ENCODE data around the gene SUMO3. TPM values are rescaled to one million over a fixed set of nuclear protein-coding genes. Genes with fewer than 3 reads are reported as not detected.

Gene SUMO3
- total and polyA plus RNA-seq, 2 donors: 49.6 to 63.7 TPM

GRCh38 chr21:44792702-44793591 lies 24.9 kb downstream of the SUMO3 start:
- Histone ChIP-seq H3K27ac (ENCODE audit: low read depth in 1 of 2, low read length in 1 of 2) (no peak overlapping the region), H3K4me3 (ENCODE audit: low read length in 2 of 2) (no peak overlapping the region), H3K36me3 (ENCODE audit: control insufficient read depth in 2 of 2, insufficient read depth in 2 of 2, low read length in 1 of 2) (peaks cover 8 to 31% of the 10 kb centered on the region in 2 donors), H3K4me1 (ENCODE audit: control insufficient read depth in 2 of 2, insufficient read depth in 2 of 2, low read length in 2 of 2) (no peaks in the 10 kb centered on the region), H3K27me3 (ENCODE audit: control insufficient read depth in 2 of 2, insufficient read depth in 1 of 2, low read length in 1 of 2) (no peaks in the 10 kb centered on the region), H3K9me3 (ENCODE audit: control insufficient read depth in 2 of 2, insufficient read depth in 1 of 2, low read length in 1 of 2) (no peaks in the 10 kb centered on the region)
- WGBS: 45% methylated on average over 10 of the region's 10 CpGs
- DNase-seq (ENCODE audit: low read depth in 6 of 9, low spot score in 9 of 9): peak in 6 of 9 donors; percentile 23 to 74 (median 52)

- no peaks in the 10 kb centered on the region for H3K27me3 ChIP-seq (ENCODE audit: control insufficient read depth in 2 of 2, insufficient read depth in 1 of 2, low read length in 1 of 2)
- peaks cover 12 to 35% of the 10 kb centered on the region in 2 donors for H3K36me3 ChIP-seq (ENCODE audit: control insufficient read depth in 2 of 2, insufficient read depth in 2 of 2, low read length in 1 of 2)
- no peak overlapping the region for H3K27ac ChIP-seq (ENCODE audit: low read depth in 1 of 2, low read length in 1 of 2)
- H3K9me3 ChIP-seq (ENCODE audit: control insufficient read depth in 2 of 2, insufficient read depth in 1 of 2, low read length in 1 of 2): no peaks in the 10 kb centered on the region
- DNase-seq (ENCODE audit: low read depth in 6 of 9, low spot score in 9 of 9): no peak
- H3K4me3 ChIP-seq (ENCODE audit: low read length in 2 of 2): no peak overlapping the region
- 96% methylated on average over 5 of the region's 5 CpGs for WGBS
- no peaks in the 10 kb centered on the region for H3K4me1 ChIP-seq (ENCODE audit: control insufficient read depth in 2 of 2, insufficient read depth in 2 of 2, low read length in 2 of 2)
These were observed 25.9 kb downstream of the SUMO3 start for GRCh38 chr21:44791993-44792392.

GRCh38 chr21:44791246-44791645 lies 26.6 kb downstream of the SUMO3 start:
- WGBS: 96% methylated on average over 5 of the region's 5 CpGs
- Histone ChIP-seq H3K9me3 (ENCODE audit: control insufficient read depth in 2 of 2, insufficient read depth in 1 of 2, low read length in 1 of 2) (no peaks in the 10 kb centered on the region), H3K27me3 (ENCODE audit: control insufficient read depth in 2 of 2, insufficient read depth in 1 of 2, low read length in 1 of 2) (no peaks in the 10 kb centered on the region), H3K36me3 (ENCODE audit: control insufficient read depth in 2 of 2, insufficient read depth in 2 of 2, low read length in 1 of 2) (peaks cover 11 to 29% of the 10 kb centered on the region in 2 donors), H3K4me1 (ENCODE audit: control insufficient read depth in 2 of 2, insufficient read depth in 2 of 2, low read length in 2 of 2) (no peaks in the 10 kb centered on the region), H3K27ac (ENCODE audit: low read depth in 1 of 2, low read length in 1 of 2) (no peak overlapping the region), H3K4me3 (ENCODE audit: low read length in 2 of 2) (no peak overlapping the region)
- DNase-seq (ENCODE audit: low read depth in 6 of 9, low spot score in 9 of 9): no peak

GRCh38 chr21:44790368-44790767 lies 27.5 kb downstream of the SUMO3 start:
- H3K9me3 ChIP-seq (ENCODE audit: control insufficient read depth in 2 of 2, insufficient read depth in 1 of 2, low read length in 1 of 2): no peaks in the 10 kb centered on the region
- H3K4me3 ChIP-seq (ENCODE audit: low read length in 2 of 2): no peak overlapping the region
- 94% methylated on average over 3 of the region's 3 CpGs for WGBS
- peaks cover 18 to 25% of the 10 kb centered on the region in 2 donors for H3K36me3 ChIP-seq (ENCODE audit: control insufficient read depth in 2 of 2, insufficient read depth in 2 of 2, low read length in 1 of 2)
- no peak for DNase-seq (ENCODE audit: low read depth in 6 of 9, low spot score in 9 of 9)
- H3K4me1 ChIP-seq (ENCODE audit: control insufficient read depth in 2 of 2, insufficient read depth in 2 of 2, low read length in 2 of 2): no peaks in the 10 kb centered on the region
- H3K27me3 ChIP-seq (ENCODE audit: control insufficient read depth in 2 of 2, insufficient read depth in 1 of 2, low read length in 1 of 2): no peaks in the 10 kb centered on the region
- no peak overlapping the region for H3K27ac ChIP-seq (ENCODE audit: low read depth in 1 of 2, low read length in 1 of 2)

GRCh38 chr21:44789880-44790279 lies 28.0 kb downstream of the SUMO3 start:
- Histone ChIP-seq H3K27me3 (ENCODE audit: control insufficient read depth in 2 of 2, insufficient read depth in 1 of 2, low read length in 1 of 2) (no peaks in the 10 kb centered on the region), H3K27ac (ENCODE audit: low read depth in 1 of 2, low read length in 1 of 2) (no peak overlapping the region), H3K4me1 (ENCODE audit: control insufficient read depth in 2 of 2, insufficient read depth in 2 of 2, low read length in 2 of 2) (no peaks in the 10 kb centered on the region), H3K4me3 (ENCODE audit: low read length in 2 of 2) (no peak overlapping the region), H3K9me3 (ENCODE audit: control insufficient read depth in 2 of 2, insufficient read depth in 1 of 2, low read length in 1 of 2) (no peaks in the 10 kb centered on the region), H3K36me3 (ENCODE audit: control insufficient read depth in 2 of 2, insufficient read depth in 2 of 2, low read length in 1 of 2) (peaks cover 21 to 30% of the 10 kb centered on the region in 2 donors)
- no peak for DNase-seq (ENCODE audit: low read depth in 6 of 9, low spot score in 9 of 9)
- 96% methylated on average over 1 of the region's 1 CpG for WGBS

- Histone ChIP-seq H3K27ac (ENCODE audit: low read depth in 1 of 2, low read length in 1 of 2) (peak overlapping the region in 1 of 2 donors; percentile 21), H3K27me3 (ENCODE audit: control insufficient read depth in 2 of 2, insufficient read depth in 1 of 2, low read length in 1 of 2) (no peaks in the 10 kb centered on the region), H3K4me1 (ENCODE audit: control insufficient read depth in 2 of 2, insufficient read depth in 2 of 2, low read length in 2 of 2) (no peaks in the 10 kb centered on the region), H3K9me3 (ENCODE audit: control insufficient read depth in 2 of 2, insufficient read depth in 1 of 2, low read length in 1 of 2) (no peaks in the 10 kb centered on the region), H3K36me3 (ENCODE audit: control insufficient read depth in 2 of 2, insufficient read depth in 2 of 2, low read length in 1 of 2) (peaks cover 27 to 30% of the 10 kb centered on the region in 2 donors), H3K4me3 (ENCODE audit: low read length in 2 of 2) (no peak overlapping the region)
- WGBS: 91% methylated on average over 13 of the region's 13 CpGs
- DNase-seq (ENCODE audit: low read depth in 6 of 9, low spot score in 9 of 9): peak in 1 of 9 donors; percentile 13
These were observed 32.1 kb downstream of the SUMO3 start for GRCh38 chr21:44785620-44786335.

GRCh38 chr21:44784810-44785209 lies 33.1 kb downstream of the SUMO3 start:
- Histone ChIP-seq H3K9me3 (ENCODE audit: control insufficient read depth in 2 of 2, insufficient read depth in 1 of 2, low read length in 1 of 2) (no peaks in the 10 kb centered on the region), H3K36me3 (ENCODE audit: control insufficient read depth in 2 of 2, insufficient read depth in 2 of 2, low read length in 1 of 2) (peaks cover 32 to 34% of the 10 kb centered on the region in 2 donors), H3K27me3 (ENCODE audit: control insufficient read depth in 2 of 2, insufficient read depth in 1 of 2, low read length in 1 of 2) (no peaks in the 10 kb centered on the region), H3K4me1 (ENCODE audit: control insufficient read depth in 2 of 2, insufficient read depth in 2 of 2, low read length in 2 of 2) (no peaks in the 10 kb centered on the region), H3K27ac (ENCODE audit: low read depth in 1 of 2, low read length in 1 of 2) (no peak overlapping the region), H3K4me3 (ENCODE audit: low read length in 2 of 2) (no peak overlapping the region)
- no peak for DNase-seq (ENCODE audit: low read depth in 6 of 9, low spot score in 9 of 9)
- 99% methylated on average over 6 of the region's 6 CpGs for WGBS

GRCh38 chr21:44783020-44783696 lies 34.7 kb downstream of the SUMO3 start:
- Histone ChIP-seq H3K27me3 (ENCODE audit: control insufficient read depth in 2 of 2, insufficient read depth in 1 of 2, low read length in 1 of 2) (no peaks in the 10 kb centered on the region), H3K4me1 (ENCODE audit: control insufficient read depth in 2 of 2, insufficient read depth in 2 of 2, low read length in 2 of 2) (no peaks in the 10 kb centered on the region), H3K36me3 (ENCODE audit: control insufficient read depth in 2 of 2, insufficient read depth in 2 of 2, low read length in 1 of 2) (peaks cover 34 to 40% of the 10 kb centered on the region in 2 donors), H3K4me3 (ENCODE audit: low read length in 2 of 2) (no peak overlapping the region), H3K27ac (ENCODE audit: low read depth in 1 of 2, low read length in 1 of 2) (no peak overlapping the region), H3K9me3 (ENCODE audit: control insufficient read depth in 2 of 2, insufficient read depth in 1 of 2, low read length in 1 of 2) (no peaks in the 10 kb centered on the region)
- WGBS: 98% methylated on average over 5 of the region's 5 CpGs
- no peak for DNase-seq (ENCODE audit: low read depth in 6 of 9, low spot score in 9 of 9)

Data from thymus (tissue), 11 donors.